HepG2 (cell line): Measurements from ENCODE around the gene ARF6. TPM values are rescaled to one million over a fixed set of nuclear protein-coding genes. Genes with fewer than 3 reads are reported as not detected.
A peak's percentile ranks its signal among the peaks of the same experiment; 100 is the strongest.
"Not testable (repeated sequence)": the region's sequence is repeated elsewhere in the genome, so short reads cannot be mapped to it uniquely, and the experiment has no call there.

Experiments
- ATAC-seq: fragments of 200-7000 bp; cut with Tn5 transposase; 3 replicates; pipeline ENCODE4 v1.9.1; 2020; ENCODE audit warnings: mild to moderate bottlenecking, moderate library complexity
- BruUV-seq: library from RNA; stranded (reverse); fragments of 400-500 nt; replicated peaks from 2 replicates; lab custom pipeline; 2021; lab: Mats Ljungman, UMichigan
- CTCF ChIA-PET: fragments of 300-600 bp; formaldehyde crosslinking; extraction: SDS; loops from one replicate; lab custom pipeline; 2021; ENCODE audit warnings: low total read pairs, inconsistent platforms, low intra/inter-chr PET ratio; lab: Yijun Ruan, JAX
- POLR2A ChIA-PET: fragments of 350-600 bp; sonication (Branson Sonifier 250); formaldehyde crosslinking; loops from one replicate; lab custom pipeline; 2020; ENCODE audit warnings: antibody characterized with exemption, inconsistent platforms; lab: Yijun Ruan, JAX
- DNase-seq: peaks from one replicate; pipeline ENCODE4 v3.0.0-alpha.2; 2015; ENCODE audit warnings: low spot score
- FAIRE-seq: peaks from 3 replicates; lab custom pipeline; 2011; peaks lifted over from hg19 to GRCh38; lab: Jason Lieb, UNC
- H2AFZ ChIP-seq: one replicate; pipeline ENCODE4 v1.6.1; 2011; ENCODE audit warnings: low read length, inconsistent platforms
- H3K27ac ChIP-seq: fragments of 300-600 bp; 3 replicates; pipeline ENCODE4 v1.8.0; 2011; ENCODE audit warnings: mixed run types, mild to moderate bottlenecking, mixed read lengths, low read length, inconsistent platforms; ENCODE audit not compliant: insufficient read depth; ENCODE audit errors: extremely low read length
- H3K27me3 ChIP-seq, 2 experiments: fragments of 200-600 bp in 1 of 2; 2 replicates in 1 of 2; 3 replicates in 1 of 2; pipeline versions ENCODE4 v1.6.0 to v1.8.0; 2011; ENCODE audit warnings: low read length in 2 of 2, mild to moderate bottlenecking in 2 of 2, moderate library complexity in 2 of 2, inconsistent platforms in 1 of 2; ENCODE audit not compliant: insufficient read depth in 2 of 2, control insufficient read depth in 1 of 2
- H3K36me3 ChIP-seq, 2 experiments: fragments of 200-600 bp in 1 of 2; replicated peaks in 1 of 2; 2 replicates in 1 of 2; 3 replicates in 1 of 2; pipeline versions ENCODE4 v1.5.1 to v1.8.0; 2011; ENCODE audit warnings: low read length in 2 of 2, inconsistent platforms in 1 of 2; ENCODE audit not compliant: insufficient read depth in 2 of 2, control insufficient read depth in 1 of 2
- H3K4me1 ChIP-seq: 2 replicates; pipeline ENCODE4 v1.5.1; 2012; ENCODE audit warnings: low read length, inconsistent platforms; ENCODE audit not compliant: insufficient read depth
- H3K4me2 ChIP-seq: 2 replicates; pipeline ENCODE4 v1.6.0; 2011; ENCODE audit warnings: low read depth, low read length, inconsistent platforms
- H3K4me3 ChIP-seq, 3 experiments: fragments of 200-600 bp in 1 of 3; sonication (generic), shearing (Covaris generic) in 1 of 3; replicated peaks in 1 of 3; 2 replicates each; pipeline ENCODE4 v1.5.1; 2011 to 2016; ENCODE audit warnings: low read length in 3 of 3, inconsistent platforms in 2 of 3, low read depth in 2 of 3, mild to moderate bottlenecking in 2 of 3, control low read depth in 1 of 3, mixed read lengths in 1 of 3; ENCODE audit not compliant: insufficient read depth in 1 of 3
- H3K79me2 ChIP-seq: one replicate; pipeline ENCODE4 v1.6.1; 2011; ENCODE audit warnings: low read length, inconsistent platforms; ENCODE audit not compliant: insufficient read depth
- H3K9ac ChIP-seq: 2 replicates; pipeline ENCODE4 v1.6.0; 2011; ENCODE audit warnings: mild to moderate bottlenecking, low read depth, low read length, inconsistent platforms; ENCODE audit not compliant: insufficient read depth
- H3K9me3 ChIP-seq: 2 replicates; pipeline ENCODE4 v1.5.1; 2012; ENCODE audit warnings: mild to moderate bottlenecking, low read length
- H4K20me1 ChIP-seq: 2 replicates; pipeline ENCODE4 v1.6.0; 2011; ENCODE audit warnings: inconsistent platforms, mild to moderate bottlenecking, low read length, moderate library complexity; ENCODE audit not compliant: insufficient read depth
- WGBS: methylation state at CpG from one replicate; pipeline ENCODE4 v1.1.6; 2017; ENCODE audit warnings: low lambda C conversion rate; 5-methylcytosine and 5-hydroxymethylcytosine counted together
- in situ Hi-C: cut with HindIII; loops from 2 replicates; pipeline ENCODE4 v1.10.0; 2017; ENCODE audit warnings: low pct_unique_long_range_greater_than_20kb; ENCODE audit not compliant: extremely low pct_ligation_motif_present
- intact Hi-C: fragments of 100-400 bp; cut with micrococcal nuclease; formaldehyde crosslinking; loops from one replicate; pipeline ENCODE4 v1.10.0; 2022; ENCODE audit not compliant: unreplicated experiment
- polyA plus RNA-seq, 8 experiments: library from polyadenylated mRNA; depleted of rRNA in 3 of 8; stranded (reverse) in 7 of 8; unstranded in 1 of 8; fragments of >200 nt; fragmentation: Illumina TruSeq in 4 of 8; extraction: Trizol in 4 of 8; gene quantifications; 2 replicates each; pipeline versions ENCODE4 v1.2.1 to v1.2.3, GENCODE V29; 2011 to 2016; ENCODE audit warnings: low read depth in 4 of 8, missing spikeins in 1 of 8, mixed read lengths in 1 of 8; ENCODE audit not compliant: insufficient read depth in 1 of 8
- total RNA-seq, 5 experiments: library from RNA; depleted of rRNA; stranded (reverse); fragments of >200 nt; fragmentation: Illumina TruSeq; extraction: Trizol; gene quantifications; 2 replicates each; pipeline ENCODE4 v1.2.3, GENCODE V29; 2016; ENCODE audit warnings: low read depth in 1 of 5
- TF ChIP-seq, protein P1 (sequence below): sonication (generic); formaldehyde crosslinking; IDR thresholded peaks from 2 replicates; pipeline ENCODE4 v1.5.1; 2020; ENCODE audit warnings: missing genetic modification reagents, mild to moderate bottlenecking, borderline replicate concordance
- TF ChIP-seq, protein P2 (sequence below): sonication (generic); formaldehyde crosslinking; conservative IDR thresholded peaks from 2 replicates; pipeline ENCODE4 v1.8.1; 2023; ENCODE audit warnings: missing genetic modification reagents

The ARF6 gene
- total and polyA plus RNA-seq, 2 of the 13 experiments (the other 11 are each of a cell fraction or from before 2014, with no cell fraction given): 12.7 to 31.9 TPM

DNA sequence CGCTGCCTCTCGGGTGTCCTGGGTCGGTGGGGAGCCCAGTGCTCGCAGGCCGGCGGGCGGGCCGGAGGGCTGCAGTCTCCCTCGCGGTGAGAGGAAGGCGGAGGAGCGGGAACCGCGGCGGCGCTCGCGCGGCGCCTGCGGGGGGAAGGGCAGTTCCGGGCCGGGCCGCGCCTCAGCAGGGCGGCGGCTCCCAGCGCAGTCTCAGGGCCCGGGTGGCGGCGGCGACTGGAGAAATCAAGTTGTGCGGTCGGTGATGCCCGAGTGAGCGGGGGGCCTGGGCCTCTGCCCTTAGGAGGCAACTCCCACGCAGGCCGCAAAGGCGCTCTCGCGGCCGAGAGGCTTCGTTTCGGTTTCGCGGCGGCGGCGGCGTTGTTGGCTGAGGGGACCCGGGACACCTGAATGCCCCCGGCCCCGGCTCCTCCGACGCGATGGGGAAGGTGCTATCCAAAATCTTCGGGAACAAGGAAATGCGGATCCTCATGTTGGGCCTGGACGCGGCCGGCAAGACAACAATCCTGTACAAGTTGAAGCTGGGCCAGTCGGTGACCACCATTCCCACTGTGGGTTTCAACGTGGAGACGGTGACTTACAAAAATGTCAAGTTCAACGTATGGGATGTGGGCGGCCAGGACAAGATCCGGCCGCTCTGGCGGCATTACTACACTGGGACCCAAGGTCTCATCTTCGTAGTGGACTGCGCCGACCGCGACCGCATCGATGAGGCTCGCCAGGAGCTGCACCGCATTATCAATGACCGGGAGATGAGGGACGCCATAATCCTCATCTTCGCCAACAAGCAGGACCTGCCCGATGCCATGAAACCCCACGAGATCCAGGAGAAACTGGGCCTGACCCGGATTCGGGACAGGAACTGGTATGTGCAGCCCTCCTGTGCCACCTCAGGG is 679 bp downstream of the ARF6 start (continued):
- TF ChIP-seq, protein P1, sequence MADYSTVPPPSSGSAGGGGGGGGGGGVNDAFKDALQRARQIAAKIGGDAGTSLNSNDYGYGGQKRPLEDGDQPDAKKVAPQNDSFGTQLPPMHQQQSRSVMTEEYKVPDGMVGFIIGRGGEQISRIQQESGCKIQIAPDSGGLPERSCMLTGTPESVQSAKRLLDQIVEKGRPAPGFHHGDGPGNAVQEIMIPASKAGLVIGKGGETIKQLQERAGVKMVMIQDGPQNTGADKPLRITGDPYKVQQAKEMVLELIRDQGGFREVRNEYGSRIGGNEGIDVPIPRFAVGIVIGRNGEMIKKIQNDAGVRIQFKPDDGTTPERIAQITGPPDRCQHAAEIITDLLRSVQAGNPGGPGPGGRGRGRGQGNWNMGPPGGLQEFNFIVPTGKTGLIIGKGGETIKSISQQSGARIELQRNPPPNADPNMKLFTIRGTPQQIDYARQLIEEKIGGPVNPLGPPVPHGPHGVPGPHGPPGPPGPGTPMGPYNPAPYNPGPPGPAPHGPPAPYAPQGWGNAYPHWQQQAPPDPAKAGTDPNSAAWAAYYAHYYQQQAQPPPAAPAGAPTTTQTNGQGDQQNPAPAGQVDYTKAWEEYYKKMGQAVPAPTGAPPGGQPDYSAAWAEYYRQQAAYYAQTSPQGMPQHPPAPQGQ: no peak

DNA sequence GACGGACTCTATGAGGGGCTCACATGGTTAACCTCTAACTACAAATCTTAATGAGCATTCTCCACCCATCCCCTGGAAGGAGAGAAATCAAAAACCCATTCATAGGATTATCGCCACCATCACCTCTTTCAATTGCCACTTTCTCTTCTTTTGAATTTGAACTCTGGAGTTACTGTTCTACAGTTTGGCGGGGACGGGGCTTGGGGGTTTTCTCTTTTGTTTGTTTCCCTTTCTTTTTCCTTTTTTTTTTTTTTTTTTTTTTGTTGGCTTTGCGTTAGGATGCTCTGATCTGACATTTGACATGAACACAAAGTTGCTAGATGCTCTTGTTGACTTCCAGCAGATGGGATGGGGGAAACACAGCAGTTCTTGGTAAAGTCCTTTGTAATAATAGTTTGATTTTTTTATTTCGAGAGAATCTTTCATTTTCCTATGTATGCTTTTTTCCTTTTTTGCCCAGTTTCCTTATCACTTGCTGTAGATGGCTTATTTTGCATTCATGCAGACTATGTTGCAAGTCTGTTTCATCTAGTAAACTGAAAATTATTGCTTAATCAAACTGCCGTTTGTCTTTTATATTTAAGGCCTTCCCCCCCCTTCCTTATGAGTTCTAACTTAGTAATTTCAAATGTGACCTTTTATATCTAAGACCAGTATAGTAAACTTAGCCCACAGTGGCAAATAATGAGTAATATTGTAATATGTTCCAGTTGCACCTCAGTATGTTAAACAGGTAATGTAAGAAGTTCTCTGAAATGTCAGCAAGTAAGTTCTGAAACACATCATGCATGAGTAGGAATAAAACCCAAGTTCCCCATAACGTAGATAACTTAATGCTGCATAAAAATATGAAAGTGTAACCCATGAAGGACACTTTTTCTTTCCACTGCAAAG is 1.6 kb downstream of the ARF6 start:
- 2% methylated on average over 8 of the region's 8 CpGs for WGBS
- H3K36me3 ChIP-seq, H2AFZ ChIP-seq, FAIRE-seq, BruUV-seq, H3K27me3 ChIP-seq, ATAC-seq, DNase-seq, H3K9me3 ChIP-seq, CTCF ChIA-PET: not testable (repeated sequence)
- peaks cover 27% of the 10 kb centered on the region for H4K20me1 ChIP-seq
- H3K27ac ChIP-seq: peak overlapping the region; percentile 98
- in situ Hi-C loops (loop anchor here (5.0 kb wide), 1 partner anchor 108 kb away; no protein-coding TSS in a partner anchor), intact Hi-C loops (loop anchor here (5.0 kb wide), 2 partner anchors 73 to 168 kb away; no protein-coding TSS in a partner anchor)
- peak overlapping the region; percentile 95 to 99 (median 97) for H3K4me3 ChIP-seq
- TF ChIP-seq, protein P2, sequence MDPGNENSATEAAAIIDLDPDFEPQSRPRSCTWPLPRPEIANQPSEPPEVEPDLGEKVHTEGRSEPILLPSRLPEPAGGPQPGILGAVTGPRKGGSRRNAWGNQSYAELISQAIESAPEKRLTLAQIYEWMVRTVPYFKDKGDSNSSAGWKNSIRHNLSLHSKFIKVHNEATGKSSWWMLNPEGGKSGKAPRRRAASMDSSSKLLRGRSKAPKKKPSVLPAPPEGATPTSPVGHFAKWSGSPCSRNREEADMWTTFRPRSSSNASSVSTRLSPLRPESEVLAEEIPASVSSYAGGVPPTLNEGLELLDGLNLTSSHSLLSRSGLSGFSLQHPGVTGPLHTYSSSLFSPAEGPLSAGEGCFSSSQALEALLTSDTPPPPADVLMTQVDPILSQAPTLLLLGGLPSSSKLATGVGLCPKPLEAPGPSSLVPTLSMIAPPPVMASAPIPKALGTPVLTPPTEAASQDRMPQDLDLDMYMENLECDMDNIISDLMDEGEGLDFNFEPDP (CRISPR knock-in tag): 0 out of 2 replicates have a peak, but pooled peaks have one; percentile 2
- H3K9ac ChIP-seq: peak overlapping the region; percentile 99
- H3K79me2 ChIP-seq: peaks cover 46% of the 10 kb centered on the region
- H3K4me2 ChIP-seq: peak overlapping the region; percentile 87
- POLR2A ChIA-PET: interaction anchor here (0.8 to 3.2 kb wide), 5 partner anchors 78 to 167 kb away, joined by 3 to 27 read pairs (median 6); no protein-coding TSS in a partner anchor
- H3K4me1 ChIP-seq: peaks cover 41% of the 10 kb centered on the region
